SK-N-SH (cell line): ENCODE results near the gene XAGE5.
"Not testable (repeated sequence)": the region's sequence is repeated elsewhere in the genome, so short reads cannot be mapped to it uniquely, and the experiment has no call there.

Experiments
- ELF1 ChIP-seq: IDR thresholded peaks from 2 replicates; pipeline ENCODE4 v1.4.0; 2012
- EZH2phosphoT487 ChIP-seq: fragments of 200-600 bp; sonication (generic); IDR thresholded peaks from 2 replicates; pipeline ENCODE4 v1.6.1; 2017; ENCODE audit warnings: low read depth, mixed run types, mild to moderate bottlenecking, antibody characterized with exemption, moderate library complexity, borderline replicate concordance
- FOSL2 ChIP-seq: IDR thresholded peaks from 2 replicates; pipeline ENCODE4 v1.4.0; 2012; ENCODE audit warnings: low read depth, mild to moderate bottlenecking, moderate library complexity, borderline replicate concordance
- POLR2AphosphoS5 ChIP-seq: IDR thresholded peaks from 2 replicates; pipeline ENCODE4 v1.6.1; 2012; ENCODE audit warnings: low read depth, low read length
- RCOR1 ChIP-seq: fragments of 150-350 bp; IDR thresholded peaks from 2 replicates; pipeline ENCODE4 v1.6.1; 2017; ENCODE audit warnings: antibody characterized with exemption, low read length
- SMC3 ChIP-seq: IDR thresholded peaks from 2 replicates; pipeline ENCODE4 v1.6.1; 2012; ENCODE audit warnings: low read depth, low read length, improper control_type of control experiment
- TCF12 ChIP-seq: IDR thresholded peaks from 2 replicates; pipeline ENCODE4 v1.4.0; 2012
- TF ChIP-seq, protein P1 (sequence below): fragments of 200-600 bp; sonication (generic); IDR thresholded peaks from 2 replicates; pipeline ENCODE4 v1.6.1; 2017; ENCODE audit warnings: antibody characterized with exemption, mild to moderate bottlenecking, moderate library complexity
- TF ChIP-seq, protein P2 (sequence below): IDR thresholded peaks from 2 replicates; pipeline ENCODE4 v1.4.0; 2012; ENCODE audit warnings: low read depth
- TF ChIP-seq, protein P3 (sequence below): IDR thresholded peaks from 2 replicates; pipeline ENCODE4 v1.4.0; 2012; ENCODE audit warnings: low read depth, borderline replicate concordance
- TF ChIP-seq, protein P4 (sequence below): IDR thresholded peaks from 2 replicates; pipeline ENCODE4 v1.4.0; 2012; ENCODE audit warnings: low read depth, borderline replicate concordance

DNA sequence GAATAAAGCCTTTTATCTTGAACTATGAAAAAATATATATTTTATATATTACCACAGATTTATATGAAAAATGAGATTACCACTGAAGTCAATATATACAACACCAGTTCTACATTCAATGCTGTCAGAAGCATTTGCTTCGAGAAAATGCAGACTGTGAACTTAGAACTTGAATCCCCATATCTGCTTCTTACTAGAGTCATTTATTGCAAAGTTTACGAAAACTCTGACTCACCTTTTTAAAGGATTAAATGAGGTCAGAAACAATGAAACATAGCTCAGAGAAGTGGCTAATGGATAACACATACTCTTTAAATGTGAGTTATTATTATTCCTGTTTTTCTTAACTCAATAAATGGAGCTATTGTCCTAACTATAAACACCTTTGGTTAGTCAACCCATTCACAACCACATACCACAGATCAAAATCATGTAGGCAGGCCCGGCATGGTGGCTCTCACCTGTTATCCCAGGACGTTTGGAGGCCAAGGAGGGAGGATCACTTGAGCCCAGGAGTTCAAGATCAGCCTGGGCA lies 46.0 kb downstream of the XAGE5 start:
- TF ChIP-seq ELF1, EZH2phosphoT487, TCF12, POLR2AphosphoS5, SMC3, RCOR1, FOSL2: not testable (repeated sequence)
- TF ChIP-seq, protein P1, sequence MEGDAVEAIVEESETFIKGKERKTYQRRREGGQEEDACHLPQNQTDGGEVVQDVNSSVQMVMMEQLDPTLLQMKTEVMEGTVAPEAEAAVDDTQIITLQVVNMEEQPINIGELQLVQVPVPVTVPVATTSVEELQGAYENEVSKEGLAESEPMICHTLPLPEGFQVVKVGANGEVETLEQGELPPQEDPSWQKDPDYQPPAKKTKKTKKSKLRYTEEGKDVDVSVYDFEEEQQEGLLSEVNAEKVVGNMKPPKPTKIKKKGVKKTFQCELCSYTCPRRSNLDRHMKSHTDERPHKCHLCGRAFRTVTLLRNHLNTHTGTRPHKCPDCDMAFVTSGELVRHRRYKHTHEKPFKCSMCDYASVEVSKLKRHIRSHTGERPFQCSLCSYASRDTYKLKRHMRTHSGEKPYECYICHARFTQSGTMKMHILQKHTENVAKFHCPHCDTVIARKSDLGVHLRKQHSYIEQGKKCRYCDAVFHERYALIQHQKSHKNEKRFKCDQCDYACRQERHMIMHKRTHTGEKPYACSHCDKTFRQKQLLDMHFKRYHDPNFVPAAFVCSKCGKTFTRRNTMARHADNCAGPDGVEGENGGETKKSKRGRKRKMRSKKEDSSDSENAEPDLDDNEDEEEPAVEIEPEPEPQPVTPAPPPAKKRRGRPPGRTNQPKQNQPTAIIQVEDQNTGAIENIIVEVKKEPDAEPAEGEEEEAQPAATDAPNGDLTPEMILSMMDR, result not testable (repeated sequence)
- TF ChIP-seq, protein P2, sequence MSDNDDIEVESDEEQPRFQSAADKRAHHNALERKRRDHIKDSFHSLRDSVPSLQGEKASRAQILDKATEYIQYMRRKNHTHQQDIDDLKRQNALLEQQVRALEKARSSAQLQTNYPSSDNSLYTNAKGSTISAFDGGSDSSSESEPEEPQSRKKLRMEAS, result not testable (repeated sequence)
- TF ChIP-seq, protein P3, sequence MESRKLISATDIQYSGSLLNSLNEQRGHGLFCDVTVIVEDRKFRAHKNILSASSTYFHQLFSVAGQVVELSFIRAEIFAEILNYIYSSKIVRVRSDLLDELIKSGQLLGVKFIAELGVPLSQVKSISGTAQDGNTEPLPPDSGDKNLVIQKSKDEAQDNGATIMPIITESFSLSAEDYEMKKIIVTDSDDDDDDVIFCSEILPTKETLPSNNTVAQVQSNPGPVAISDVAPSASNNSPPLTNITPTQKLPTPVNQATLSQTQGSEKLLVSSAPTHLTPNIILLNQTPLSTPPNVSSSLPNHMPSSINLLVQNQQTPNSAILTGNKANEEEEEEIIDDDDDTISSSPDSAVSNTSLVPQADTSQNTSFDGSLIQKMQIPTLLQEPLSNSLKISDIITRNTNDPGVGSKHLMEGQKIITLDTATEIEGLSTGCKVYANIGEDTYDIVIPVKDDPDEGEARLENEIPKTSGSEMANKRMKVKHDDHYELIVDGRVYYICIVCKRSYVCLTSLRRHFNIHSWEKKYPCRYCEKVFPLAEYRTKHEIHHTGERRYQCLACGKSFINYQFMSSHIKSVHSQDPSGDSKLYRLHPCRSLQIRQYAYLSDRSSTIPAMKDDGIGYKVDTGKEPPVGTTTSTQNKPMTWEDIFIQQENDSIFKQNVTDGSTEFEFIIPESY, result not testable (repeated sequence)
- TF ChIP-seq, protein P4, sequence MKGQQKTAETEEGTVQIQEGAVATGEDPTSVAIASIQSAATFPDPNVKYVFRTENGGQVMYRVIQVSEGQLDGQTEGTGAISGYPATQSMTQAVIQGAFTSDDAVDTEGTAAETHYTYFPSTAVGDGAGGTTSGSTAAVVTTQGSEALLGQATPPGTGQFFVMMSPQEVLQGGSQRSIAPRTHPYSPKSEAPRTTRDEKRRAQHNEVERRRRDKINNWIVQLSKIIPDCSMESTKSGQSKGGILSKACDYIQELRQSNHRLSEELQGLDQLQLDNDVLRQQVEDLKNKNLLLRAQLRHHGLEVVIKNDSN, result not testable (repeated sequence)
